HFFc6 (cell line): ENCODE results near the gene SRCIN1. TPM values are rescaled to one million over a fixed set of nuclear protein-coding genes. Genes with fewer than 3 reads are reported as not detected.

Source experiments
- DNase-seq: peaks from one replicate; pipeline ENCODE4 v3.0.0-alpha.2; 2018
- H3K27ac Mint-ChIP-seq: 2 replicates; pipeline ENCODE4 v1.8.0; 2020; ENCODE audit warnings: mild to moderate bottlenecking, mixed read lengths
- H3K27me3 Mint-ChIP-seq: 2 replicates; pipeline ENCODE4 v1.8.0; 2021; ENCODE audit warnings: mild to moderate bottlenecking, moderate library complexity, mixed read lengths; ENCODE audit not compliant: insufficient read depth
- H3K36me3 Mint-ChIP-seq: 2 replicates; pipeline ENCODE4 v1.8.0; 2021; ENCODE audit warnings: low read depth, mixed read lengths
- H3K4me1 Mint-ChIP-seq: 2 replicates; pipeline ENCODE4 v1.8.0; 2020; ENCODE audit warnings: low read depth, mixed read lengths
- H3K4me3 Mint-ChIP-seq: 2 replicates; pipeline ENCODE4 v1.8.0; 2020; ENCODE audit warnings: mild to moderate bottlenecking, moderate library complexity, mixed read lengths
- H3K9me3 Mint-ChIP-seq: 2 replicates; pipeline ENCODE4 v1.8.0; 2020; ENCODE audit warnings: mild to moderate bottlenecking, mixed read lengths
- CTCF ChIP-seq: fragments of 200-600 bp; sonication (generic); IDR thresholded peaks from 2 replicates; pipeline ENCODE4 v1.5.0; 2021; ENCODE audit warnings: antibody characterized with exemption, mild to moderate bottlenecking
- total RNA-seq, 6 experiments: library from RNA; stranded (reverse); fragmentation: NEBNext Ultra II Directional; extraction: Animal tissue kit (Norgen Biotek cat#: 25700); gene quantifications; 2 replicates in 1 of 6; 3 replicates in 5 of 6; pipeline ENCODE4 v1.2.3, GENCODE V29; 2021

SRCIN1 gene
- total RNA-seq, 6 experiments from 2014 or later, result not detected

GRCh38 chr17:38601539-38602351, 4.0 kb downstream of the SRCIN1 start:
- no peak for TF ChIP-seq CTCF

GRCh38 chr17:38600906-38601305, 4.8 kb downstream of the SRCIN1 start:
- DNase-seq, result no peak
- H3K27me3 Mint-ChIP-seq, result peaks cover 42% of the 10 kb centered on the region
- no peak overlapping the region for H3K4me3 Mint-ChIP-seq
- H3K4me1 Mint-ChIP-seq, result no peaks in the 10 kb centered on the region
- H3K36me3 Mint-ChIP-seq, result no peaks in the 10 kb centered on the region
- H3K27ac Mint-ChIP-seq, result no peak overlapping the region
- TF ChIP-seq CTCF, result no peak
- no peaks in the 10 kb centered on the region for H3K9me3 Mint-ChIP-seq

More at GRCh38 chr17:38601539-38602351, 4.0 kb downstream of the SRCIN1 start:
- H3K27ac Mint-ChIP-seq, result no peak overlapping the region
- no peaks in the 10 kb centered on the region for H3K9me3 Mint-ChIP-seq
- H3K36me3 Mint-ChIP-seq, result no peaks in the 10 kb centered on the region
- H3K4me3 Mint-ChIP-seq, result no peak overlapping the region
- no peaks in the 10 kb centered on the region for H3K4me1 Mint-ChIP-seq
- H3K27me3 Mint-ChIP-seq, result peaks cover 38% of the 10 kb centered on the region
- no peak for DNase-seq

- Mint-ChIP-seq H3K27me3 (peaks cover 45% of the 10 kb centered on the region), H3K9me3 (no peaks in the 10 kb centered on the region), H3K36me3 (no peaks in the 10 kb centered on the region), H3K4me1 (no peaks in the 10 kb centered on the region), H3K27ac (no peak overlapping the region), H3K4me3 (no peak overlapping the region)
- no peak for DNase-seq
- no peak for TF ChIP-seq CTCF
Observed at GRCh38 chr17:38600416-38600815, 5.3 kb downstream of the SRCIN1 start.

GRCh38 chr17:38599398-38599856, 6.3 kb downstream of the SRCIN1 start:
- Mint-ChIP-seq H3K36me3 (no peaks in the 10 kb centered on the region), H3K4me1 (no peaks in the 10 kb centered on the region), H3K27ac (no peak overlapping the region), H3K27me3 (peaks cover 55% of the 10 kb centered on the region), H3K9me3 (no peaks in the 10 kb centered on the region), H3K4me3 (no peak overlapping the region)
- DNase-seq, result no peak
- TF ChIP-seq CTCF, result no peak

- Mint-ChIP-seq H3K36me3 (no peaks in the 10 kb centered on the region), H3K4me1 (no peaks in the 10 kb centered on the region), H3K27ac (no peak overlapping the region), H3K27me3 (peaks cover 55% of the 10 kb centered on the region), H3K9me3 (no peaks in the 10 kb centered on the region), H3K4me3 (no peak overlapping the region)
- TF ChIP-seq CTCF, result no peak
- no peak for DNase-seq
Observed at GRCh38 chr17:38598995-38599394, 6.8 kb downstream of the SRCIN1 start.
